Uterus (tissue), 4 donors: ENCODE results near the gene FAM3C. TPM values are rescaled to one million over a fixed set of nuclear protein-coding genes. Genes with fewer than 3 reads are reported as not detected.

Experiments
- DNase-seq, 2 donors: peaks; one replicate each; pipeline ENCODE4 v3.0.0-alpha.2; 2019 to 2020
- H3K27ac ChIP-seq, 2 donors: fragments of 200-600 bp; sonication (generic); 1 replicate in 1 of 2; 2 replicates in 1 of 2; pipeline ENCODE4 v1.5.1; 2016 to 2018
- H3K27me3 ChIP-seq, 2 donors: fragments of 200-600 bp; sonication (generic); one replicate each; pipeline ENCODE4 v1.5.1; 2018 to 2019; ENCODE audit warnings: control low read depth in 1 of 2
- H3K36me3 ChIP-seq, 2 donors: fragments of 200-600 bp; sonication (generic); one replicate each; pipeline ENCODE4 v1.5.1; 2019; ENCODE audit warnings: control low read depth in 1 of 2
- H3K4me1 ChIP-seq, 2 donors: fragments of 200-600 bp; sonication (generic); one replicate each; pipeline ENCODE4 v1.5.1; 2018 to 2019; ENCODE audit warnings: control low read depth in 1 of 2
- H3K4me3 ChIP-seq, 2 donors: fragments of 200-600 bp; sonication (generic); 1 replicate in 1 of 2; 2 replicates in 1 of 2; pipeline ENCODE4 v1.5.1; 2018 to 2019; ENCODE audit warnings: mild to moderate bottlenecking in 1 of 2
- H3K9me3 ChIP-seq, 2 donors: fragments of 200-600 bp; sonication (generic); one replicate each; pipeline ENCODE4 v1.5.1; 2019; ENCODE audit warnings: control low read depth in 1 of 2
- CTCF ChIP-seq, 4 experiments: fragments of 200-600 bp in 2 of 4; fragments of 450-650 bp in 2 of 4; sonication (generic) in 2 of 4; IDR thresholded peaks; one replicate each; pipeline ENCODE4 v1.5.1; 2016 to 2019; ENCODE audit warnings: antibody characterized with exemption in 4 of 4, mild to moderate bottlenecking in 2 of 4, moderate library complexity in 1 of 4
- POLR2A ChIP-seq, 2 donors: fragments of 450-650 bp; IDR thresholded peaks; one replicate each; pipeline ENCODE4 v1.6.1; 2016; ENCODE audit warnings: antibody characterized with exemption in 2 of 2, mild to moderate bottlenecking in 1 of 2, moderate library complexity in 1 of 2
- intact Hi-C: fragments of 100-400 bp; cut with DNase I; formaldehyde crosslinking; loops from one replicate; pipeline ENCODE4 v1.15.1; 2023; ENCODE audit warnings: low total_unique reads
- total RNA-seq, 4 donors: library from RNA; depleted of rRNA in 3 of 4; stranded (reverse); fragments of >200 nt in 3 of 4; gene quantifications; one replicate each; pipeline versions ENCODE4 v1.1.0 to v1.2.4, GENCODE V29; 2014 to 2023
- donor health status: DM: yes; HTN: yes; CAD: no.

FAM3C gene
- total RNA-seq, 4 donors from 2014 or later: 36.1 to 104 (median 65.8) TPM

- Histone ChIP-seq H3K4me3 (no peak overlapping the region), H3K36me3 (no peaks in the 10 kb centered on the region), H3K27ac (no peak overlapping the region), H3K9me3 (no peaks in the 10 kb centered on the region), H3K27me3 (no peaks in the 10 kb centered on the region), H3K4me1 (no peaks in the 10 kb centered on the region)
- intact Hi-C loops: no loop called here
- TF ChIP-seq POLR2A (IDR thresholded peaks at IDR 0.05) (no peak), CTCF (IDR thresholded peaks at IDR 0.05) (no peak)
- DNase-seq: no peak
Observed at GRCh38 chr7:121406944-121407343, 10.8 kb upstream of the FAM3C start.

GRCh38 chr7:121406461-121406860, 10.4 kb upstream of the FAM3C start:
- Histone ChIP-seq H3K27ac (no peak overlapping the region), H3K9me3 (no peaks in the 10 kb centered on the region), H3K27me3 (no peaks in the 10 kb centered on the region), H3K36me3 (no peaks in the 10 kb centered on the region), H3K4me3 (no peak overlapping the region), H3K4me1 (no peaks in the 10 kb centered on the region)
- no peak for DNase-seq
- intact Hi-C loops: no loop called here
- TF ChIP-seq POLR2A (IDR thresholded peaks at IDR 0.05) (no peak), CTCF (IDR thresholded peaks at IDR 0.05) (no peak)

DNA sequence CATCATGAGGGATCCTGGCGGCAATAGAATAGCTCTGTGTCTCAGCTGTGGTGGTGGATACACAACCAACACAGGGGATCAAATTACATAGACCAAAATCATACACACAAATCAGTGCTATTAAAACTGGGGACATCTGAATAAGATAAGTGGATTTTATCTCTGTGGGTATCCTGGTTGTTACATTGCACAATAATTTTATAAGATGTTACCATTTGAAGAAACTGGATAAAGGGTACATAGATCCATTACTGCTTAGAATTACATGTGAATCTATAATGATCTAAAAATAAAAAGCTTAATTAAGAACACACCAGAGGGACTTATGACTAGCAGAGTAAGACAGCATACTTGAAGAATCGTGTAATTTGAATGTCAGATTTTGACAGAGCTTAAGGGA, 8.2 kb upstream of the FAM3C start:
- no peak overlapping the region for H3K27ac ChIP-seq

GRCh38 chr7:121402701-121403100, 6.6 kb upstream of the FAM3C start:
- TF ChIP-seq POLR2A (IDR thresholded peaks at IDR 0.05) (no peak), CTCF (IDR thresholded peaks at IDR 0.05) (no peak)
- H3K27me3 ChIP-seq: no peaks in the 10 kb centered on the region
- H3K36me3 ChIP-seq: no peaks in the 10 kb centered on the region
- intact Hi-C loops: no loop called here
- H3K9me3 ChIP-seq: no peaks in the 10 kb centered on the region
- no peaks in the 10 kb centered on the region for H3K4me1 ChIP-seq
- H3K4me3 ChIP-seq: no peak overlapping the region
- no peak for DNase-seq
- H3K27ac ChIP-seq: peak overlapping the region; percentile 54 to 72

More for the DNA sequence above, 8.2 kb upstream of the FAM3C start:
- no peak for TF ChIP-seq CTCF (IDR thresholded peaks at IDR 0.05)
- TF ChIP-seq POLR2A (IDR thresholded peaks at IDR 0.05): no peak
- DNase-seq: no peak
- Histone ChIP-seq H3K27me3 (no peaks in the 10 kb centered on the region), H3K4me3 (no peak overlapping the region), H3K9me3 (no peaks in the 10 kb centered on the region), H3K36me3 (no peaks in the 10 kb centered on the region), H3K4me1 (no peaks in the 10 kb centered on the region)
- intact Hi-C loops: no loop called here

DNA sequence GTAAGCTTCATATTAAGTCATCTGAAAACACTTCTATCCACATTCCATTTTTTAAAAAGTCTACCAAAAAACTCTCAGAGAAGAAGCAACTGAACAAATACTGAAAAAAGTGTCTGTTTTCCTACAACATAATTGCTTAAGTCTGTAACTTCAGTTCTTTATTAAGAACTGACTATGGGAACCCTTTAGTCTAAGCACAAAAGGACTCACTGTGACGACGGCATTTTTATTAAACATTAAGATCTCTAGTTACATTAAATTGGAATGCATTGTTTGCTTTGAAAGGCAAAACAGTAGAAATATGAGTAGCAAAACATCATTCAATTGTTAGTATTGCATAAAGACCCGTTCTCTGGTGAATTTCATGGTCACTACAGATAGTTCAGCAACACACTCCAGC, 5.8 kb upstream of the FAM3C start:
- Histone ChIP-seq H3K36me3 (no peaks in the 10 kb centered on the region), H3K27me3 (no peaks in the 10 kb centered on the region), H3K27ac (peak overlapping the region; percentile 54 to 72), H3K4me3 (no peak overlapping the region), H3K4me1 (no peaks in the 10 kb centered on the region), H3K9me3 (no peaks in the 10 kb centered on the region)
- TF ChIP-seq CTCF (IDR thresholded peaks at IDR 0.05) (no peak), POLR2A (IDR thresholded peaks at IDR 0.05) (no peak)
- DNase-seq: no peak
- intact Hi-C loops: no loop called here
